OCI-M2 (cell line): ENCODE data around the gene NFATC3.

Experiments
- DNase-seq: peaks from one replicate; lab custom pipeline; 2025; ENCODE audit not compliant: unreplicated experiment; lab: John Stamatoyannopoulos, UW

The NFATC3 gene

DNA sequence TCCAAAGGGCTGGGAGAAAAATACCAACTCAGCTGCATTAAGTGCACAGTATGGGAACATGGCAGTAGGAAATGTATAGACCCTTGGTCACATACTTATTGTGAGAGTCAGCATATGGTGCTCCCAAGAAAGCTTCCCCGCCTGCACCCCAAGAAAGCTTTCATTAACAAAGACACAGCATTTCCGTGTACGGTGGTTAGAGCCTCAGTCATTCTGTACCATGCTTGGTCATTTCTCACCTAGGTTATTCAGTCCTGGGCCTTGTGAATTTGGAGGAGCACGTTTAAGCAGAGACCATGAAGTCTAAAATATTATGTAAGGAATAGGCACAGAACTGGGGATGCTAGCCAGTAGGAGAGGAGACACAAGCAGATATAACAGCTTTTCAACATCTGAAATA lies 94.7 kb downstream of the NFATC3 start:
- no peak for DNase-seq

- DNase-seq, result no peak
Observed at GRCh38 chr16:68183046-68183445, 97.9 kb downstream of the NFATC3 start.

DNA sequence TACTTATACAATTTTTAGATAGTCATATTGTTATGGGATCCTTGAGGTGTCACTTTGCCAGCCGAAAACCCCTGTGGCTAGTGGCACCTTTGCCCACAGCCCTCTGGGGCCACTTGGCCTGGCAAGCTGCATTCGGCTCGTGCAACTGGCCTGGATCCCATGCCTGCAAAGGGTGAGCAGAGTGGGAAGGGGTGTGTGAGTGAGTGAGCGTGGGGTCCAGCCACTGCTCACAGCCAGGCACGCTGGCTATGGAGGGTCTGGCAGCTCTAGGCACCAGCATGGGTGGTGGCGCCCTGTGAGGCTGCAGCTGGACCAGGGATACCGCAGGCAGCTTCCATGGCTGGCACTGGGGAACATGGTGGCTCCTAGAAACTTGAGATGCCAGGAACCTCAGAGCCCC lies 101.7 kb downstream of the NFATC3 start:
- DNase-seq, result no peak

GRCh38 chr16:68187505-68187904 lies 102.3 kb downstream of the NFATC3 start:
- DNase-seq, result no peak

GRCh38 chr16:68188170-68188569 lies 103.0 kb downstream of the NFATC3 start:
- DNase-seq, result no peak

DNA sequence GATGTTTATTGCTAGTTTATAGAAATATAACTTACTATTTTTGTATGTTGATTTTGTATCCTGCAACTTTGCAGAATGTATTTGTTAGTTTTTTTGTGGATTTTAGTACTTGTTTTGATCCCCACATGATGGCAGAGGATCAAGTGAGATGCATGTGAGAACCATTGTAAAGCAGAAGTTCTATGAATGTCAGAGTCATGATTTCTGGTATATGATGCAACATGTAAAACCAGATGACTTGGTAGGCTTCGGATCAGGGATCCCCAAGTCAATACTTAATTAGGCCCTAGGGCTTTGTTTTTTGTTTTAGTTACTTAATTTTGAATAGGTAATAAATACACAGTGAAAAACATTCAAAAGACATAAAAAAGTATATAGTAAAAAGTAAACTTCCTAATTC lies 104.9 kb downstream of the NFATC3 start:
- DNase-seq, result no peak

DNA sequence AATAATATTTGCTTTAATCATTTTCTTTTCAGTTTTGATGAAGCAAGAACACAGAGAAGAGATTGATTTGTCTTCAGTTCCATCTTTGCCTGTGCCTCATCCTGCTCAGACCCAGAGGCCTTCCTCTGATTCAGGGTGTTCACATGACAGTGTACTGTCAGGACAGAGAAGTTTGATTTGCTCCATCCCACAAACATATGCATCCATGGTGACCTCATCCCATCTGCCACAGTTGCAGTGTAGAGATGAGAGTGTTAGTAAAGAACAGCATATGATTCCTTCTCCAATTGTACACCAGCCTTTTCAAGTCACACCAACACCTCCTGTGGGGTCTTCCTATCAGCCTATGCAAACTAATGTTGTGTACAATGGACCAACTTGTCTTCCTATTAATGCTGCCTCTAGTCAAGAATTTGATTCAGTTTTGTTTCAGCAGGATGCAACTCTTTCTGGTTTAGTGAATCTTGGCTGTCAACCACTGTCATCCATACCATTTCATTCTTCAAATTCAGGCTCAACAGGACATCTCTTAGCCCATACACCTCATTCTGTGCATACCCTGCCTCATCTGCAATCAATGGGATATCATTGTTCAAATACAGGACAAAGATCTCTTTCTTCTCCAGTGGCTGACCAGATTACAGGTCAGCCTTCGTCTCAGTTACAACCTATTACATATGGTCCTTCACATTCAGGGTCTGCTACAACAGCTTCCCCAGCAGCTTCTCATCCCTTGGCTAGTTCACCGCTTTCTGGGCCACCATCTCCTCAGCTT lies 105.8 kb downstream of the NFATC3 start:
- no peak for DNase-seq

DNA sequence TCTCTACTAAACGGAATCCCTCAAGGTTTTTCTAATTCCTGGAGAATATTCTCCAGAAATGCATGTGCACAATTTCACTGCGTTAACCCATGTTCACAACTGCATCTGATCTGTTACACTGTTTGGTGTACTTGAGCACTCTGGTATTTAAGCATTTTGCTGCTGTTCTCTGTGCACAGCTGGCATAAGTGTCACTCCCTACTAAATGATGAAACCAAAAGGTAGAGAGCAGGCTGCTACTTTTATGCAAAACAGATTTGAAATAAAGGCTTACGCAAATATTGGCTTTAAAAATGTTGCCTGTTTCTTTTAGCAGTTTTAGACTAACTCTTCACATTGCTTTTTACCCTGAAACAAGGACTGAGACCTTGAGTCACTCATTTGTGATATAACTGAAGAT lies 109.1 kb downstream of the NFATC3 start:
- DNase-seq, result no peak

DNA sequence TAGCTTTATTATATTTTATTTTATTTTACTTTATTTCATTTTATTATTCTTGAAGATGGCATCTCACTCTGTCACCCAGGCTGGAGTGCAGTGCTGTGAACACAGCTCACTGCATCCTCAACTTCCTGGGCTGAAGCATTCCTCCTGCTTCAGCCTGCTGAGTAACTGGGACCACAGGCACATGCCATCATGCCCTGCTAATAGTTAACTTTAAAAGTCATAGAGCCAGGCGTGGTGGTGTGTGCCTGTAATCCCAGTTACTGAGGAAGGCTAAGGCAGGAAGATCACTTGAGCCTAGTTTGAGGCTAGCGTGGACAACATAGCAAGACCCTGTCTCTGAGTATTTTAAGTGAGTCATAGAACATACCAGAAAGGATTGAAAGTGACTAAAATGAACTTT lies 112.1 kb downstream of the NFATC3 start:
- DNase-seq, result no peak

- no peak for DNase-seq
Observed at GRCh38 chr16:68200088-68200783, 115.1 kb downstream of the NFATC3 start.

GRCh38 chr16:68202091-68202519 lies 116.9 kb downstream of the NFATC3 start:
- no peak for DNase-seq

- DNase-seq, result no peak
Observed at GRCh38 chr16:68206245-68206644, 121.1 kb downstream of the NFATC3 start.

- DNase-seq, result no peak
Observed at GRCh38 chr16:68214726-68215125, 129.6 kb downstream of the NFATC3 start.

DNA sequence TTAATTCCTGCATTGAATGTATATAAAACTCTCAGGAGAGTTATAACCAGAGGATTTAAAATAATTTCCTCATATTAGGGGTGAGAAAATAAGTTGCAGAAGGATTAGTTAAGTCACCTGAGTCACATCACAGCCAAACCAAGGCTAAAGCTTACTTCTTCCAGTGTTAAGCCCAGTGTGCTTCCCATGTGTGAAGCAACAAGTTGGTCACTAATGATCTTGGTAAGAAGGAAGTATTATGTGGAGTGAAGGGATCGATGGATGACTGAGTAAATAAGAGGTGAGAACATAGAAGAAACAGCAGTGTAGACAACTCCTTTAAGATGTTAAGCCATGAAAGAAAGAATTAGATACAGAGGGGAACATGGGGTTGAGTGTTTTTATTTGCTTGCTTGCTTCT lies 130.1 kb downstream of the NFATC3 start:
- no peak for DNase-seq

- no peak for DNase-seq
Observed at GRCh38 chr16:68216240-68216639, 131.1 kb downstream of the NFATC3 start.

- DNase-seq, result no peak
Observed at GRCh38 chr16:68217506-68217905, 132.3 kb downstream of the NFATC3 start.

GRCh38 chr16:68219725-68220351 lies 134.7 kb downstream of the NFATC3 start:
- no peak for DNase-seq

- DNase-seq, result no peak
Observed at GRCh38 chr16:68223072-68223471, 137.9 kb downstream of the NFATC3 start.

DNA sequence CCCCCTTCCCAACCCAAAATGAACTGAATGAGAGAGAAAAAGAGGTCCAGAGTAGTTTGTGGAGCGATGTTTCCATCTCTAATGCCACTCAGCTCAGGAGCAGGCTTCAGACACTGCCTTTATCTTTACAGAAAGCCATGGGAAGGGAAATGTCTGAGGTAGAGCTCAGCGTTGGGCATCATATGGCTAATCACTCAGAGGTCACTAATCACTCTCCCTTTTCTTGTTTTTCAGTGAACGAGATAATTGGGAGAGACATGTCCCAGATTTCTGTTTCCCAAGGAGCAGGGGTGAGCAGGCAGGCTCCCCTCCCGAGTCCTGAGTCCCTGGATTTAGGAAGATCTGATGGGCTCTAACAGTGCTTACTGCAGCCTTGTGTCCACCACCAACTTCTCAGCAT lies 140.9 kb downstream of the NFATC3 start:
- DNase-seq, result no peak

GRCh38 chr16:68227183-68227793 lies 142.1 kb downstream of the NFATC3 start:
- DNase-seq, result no peak

DNA sequence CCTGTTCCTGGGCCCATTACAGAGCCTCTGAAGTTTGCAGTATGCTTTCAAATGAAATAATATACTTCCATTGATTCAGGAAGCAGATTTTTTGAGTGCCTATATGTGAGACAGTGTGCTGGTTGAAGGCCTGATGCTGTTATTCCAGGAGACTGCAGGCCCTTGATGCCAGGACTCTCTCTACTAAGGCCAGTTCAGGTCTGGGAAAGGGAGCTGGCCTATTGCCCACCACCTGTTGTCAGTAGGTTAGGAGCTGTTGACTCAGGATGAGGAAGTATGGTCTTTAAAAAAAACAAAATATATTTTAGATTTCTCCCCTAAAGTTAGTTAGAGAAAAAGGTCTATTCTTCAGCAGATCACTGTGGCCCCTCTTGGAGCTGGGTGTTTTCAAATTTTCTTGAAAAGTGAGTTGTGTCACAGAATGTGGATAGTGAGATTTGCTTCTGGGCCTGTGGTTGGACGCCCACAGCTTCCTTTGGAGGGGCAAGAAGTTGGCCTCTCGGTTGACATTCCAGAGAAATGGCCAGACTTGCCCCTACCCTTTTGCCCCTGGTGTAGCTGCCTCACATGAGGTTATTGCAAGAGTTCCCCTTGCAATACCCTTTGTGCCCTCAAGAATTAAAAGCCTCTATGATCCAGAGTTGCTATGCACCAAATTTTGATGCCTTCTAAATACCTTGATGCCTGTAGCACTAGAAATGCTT lies 142.8 kb downstream of the NFATC3 start:
- DNase-seq, result no peak
